HepG2 (cell line): ENCODE measurements around the gene TMA7B. TPM values are rescaled to one million over a fixed set of nuclear protein-coding genes. Genes with fewer than 3 reads are reported as not detected.

Experiments
- ATAC-seq: fragments of 200-7000 bp; cut with Tn5 transposase; 3 replicates; pipeline ENCODE4 v1.9.1; 2020; ENCODE audit warnings: mild to moderate bottlenecking, moderate library complexity
- BruUV-seq: library from RNA; stranded (reverse); fragments of 400-500 nt; replicated peaks from 2 replicates; lab custom pipeline; 2021; lab: Mats Ljungman, UMichigan
- CTCF ChIA-PET: fragments of 300-600 bp; formaldehyde crosslinking; extraction: SDS; loops from one replicate; lab custom pipeline; 2021; ENCODE audit warnings: low total read pairs, inconsistent platforms, low intra/inter-chr PET ratio; lab: Yijun Ruan, JAX
- POLR2A ChIA-PET: fragments of 350-600 bp; sonication (Branson Sonifier 250); formaldehyde crosslinking; loops from one replicate; lab custom pipeline; 2020; ENCODE audit warnings: antibody characterized with exemption, inconsistent platforms; lab: Yijun Ruan, JAX
- DNase-seq: peaks from one replicate; pipeline ENCODE4 v3.0.0-alpha.2; 2015; ENCODE audit warnings: low spot score
- FAIRE-seq: peaks from 3 replicates; lab custom pipeline; 2011; peaks lifted over from hg19 to GRCh38; lab: Jason Lieb, UNC
- H2AFZ ChIP-seq: one replicate; pipeline ENCODE4 v1.6.1; 2011; ENCODE audit warnings: low read length, inconsistent platforms
- H3K27ac ChIP-seq: fragments of 300-600 bp; 3 replicates; pipeline ENCODE4 v1.8.0; 2011; ENCODE audit warnings: mixed run types, mild to moderate bottlenecking, mixed read lengths, low read length, inconsistent platforms; ENCODE audit not compliant: insufficient read depth; ENCODE audit errors: extremely low read length
- H3K27me3 ChIP-seq, 2 experiments: fragments of 200-600 bp in 1 of 2; 2 replicates in 1 of 2; 3 replicates in 1 of 2; pipeline versions ENCODE4 v1.6.0 to v1.8.0; 2011; ENCODE audit warnings: low read length in 2 of 2, mild to moderate bottlenecking in 2 of 2, moderate library complexity in 2 of 2, inconsistent platforms in 1 of 2; ENCODE audit not compliant: insufficient read depth in 2 of 2, control insufficient read depth in 1 of 2
- H3K36me3 ChIP-seq, 2 experiments: fragments of 200-600 bp in 1 of 2; replicated peaks in 1 of 2; 2 replicates in 1 of 2; 3 replicates in 1 of 2; pipeline versions ENCODE4 v1.5.1 to v1.8.0; 2011; ENCODE audit warnings: low read length in 2 of 2, inconsistent platforms in 1 of 2; ENCODE audit not compliant: insufficient read depth in 2 of 2, control insufficient read depth in 1 of 2
- H3K4me1 ChIP-seq: 2 replicates; pipeline ENCODE4 v1.5.1; 2012; ENCODE audit warnings: low read length, inconsistent platforms; ENCODE audit not compliant: insufficient read depth
- H3K4me2 ChIP-seq: 2 replicates; pipeline ENCODE4 v1.6.0; 2011; ENCODE audit warnings: low read depth, low read length, inconsistent platforms
- H3K4me3 ChIP-seq, 3 experiments: fragments of 200-600 bp in 1 of 3; sonication (generic), shearing (Covaris generic) in 1 of 3; replicated peaks in 1 of 3; 2 replicates each; pipeline ENCODE4 v1.5.1; 2011 to 2016; ENCODE audit warnings: low read length in 3 of 3, inconsistent platforms in 2 of 3, low read depth in 2 of 3, mild to moderate bottlenecking in 2 of 3, control low read depth in 1 of 3, mixed read lengths in 1 of 3; ENCODE audit not compliant: insufficient read depth in 1 of 3
- H3K79me2 ChIP-seq: one replicate; pipeline ENCODE4 v1.6.1; 2011; ENCODE audit warnings: low read length, inconsistent platforms; ENCODE audit not compliant: insufficient read depth
- H3K9ac ChIP-seq: 2 replicates; pipeline ENCODE4 v1.6.0; 2011; ENCODE audit warnings: mild to moderate bottlenecking, low read depth, low read length, inconsistent platforms; ENCODE audit not compliant: insufficient read depth
- H3K9me3 ChIP-seq: 2 replicates; pipeline ENCODE4 v1.5.1; 2012; ENCODE audit warnings: mild to moderate bottlenecking, low read length
- H4K20me1 ChIP-seq: 2 replicates; pipeline ENCODE4 v1.6.0; 2011; ENCODE audit warnings: inconsistent platforms, mild to moderate bottlenecking, low read length, moderate library complexity; ENCODE audit not compliant: insufficient read depth
- CREM ChIP-seq, 2 experiments: sonication (generic) in 1 of 2; formaldehyde crosslinking in 1 of 2; IDR thresholded peaks; 2 replicates each; pipeline versions ENCODE4 v1.4.0 to v1.6.1; 2016 to 2020; ENCODE audit warnings: antibody characterized with exemption in 1 of 2, mild to moderate bottlenecking in 1 of 2, missing genetic modification reagents in 1 of 2
- ETV6 ChIP-seq: sonication (generic); formaldehyde crosslinking; conservative IDR thresholded peaks from 2 replicates; pipeline ENCODE4 v1.4.0; 2020; ENCODE audit warnings: missing genetic modification reagents
- MBD4 ChIP-seq: IDR thresholded peaks from 2 replicates; pipeline ENCODE4 v1.6.1; 2012; ENCODE audit warnings: low read length, inconsistent platforms, borderline replicate concordance
- NBN ChIP-seq: fragments of 450-650 bp; conservative IDR thresholded peaks from 2 replicates; pipeline ENCODE4 v1.6.1; 2017
- NR3C1 ChIP-seq: sonication (generic); formaldehyde crosslinking; IDR thresholded peaks from 2 replicates; pipeline ENCODE4 v1.4.0; 2020; ENCODE audit warnings: missing genetic modification reagents
- SPEN ChIP-seq: sonication (generic); formaldehyde crosslinking; IDR thresholded peaks from 2 replicates; pipeline ENCODE4 v1.5.1; 2020; ENCODE audit warnings: low read depth, mild to moderate bottlenecking, missing genetic modification reagents
- ZNF891 ChIP-seq: sonication (generic); formaldehyde crosslinking; IDR thresholded peaks from 2 replicates; pipeline ENCODE4 v1.5.0; 2020; ENCODE audit warnings: mild to moderate bottlenecking, missing genetic modification reagents
- WGBS: methylation state at CpG from one replicate; pipeline ENCODE4 v1.1.6; 2017; ENCODE audit warnings: low lambda C conversion rate; 5-methylcytosine and 5-hydroxymethylcytosine counted together
- in situ Hi-C: cut with HindIII; loops from 2 replicates; pipeline ENCODE4 v1.10.0; 2017; ENCODE audit warnings: low pct_unique_long_range_greater_than_20kb; ENCODE audit not compliant: extremely low pct_ligation_motif_present
- intact Hi-C: fragments of 100-400 bp; cut with micrococcal nuclease; formaldehyde crosslinking; loops from one replicate; pipeline ENCODE4 v1.10.0; 2022; ENCODE audit not compliant: unreplicated experiment
- polyA plus RNA-seq, 8 experiments: library from polyadenylated mRNA; depleted of rRNA in 3 of 8; stranded (reverse) in 7 of 8; unstranded in 1 of 8; fragments of >200 nt; fragmentation: Illumina TruSeq in 4 of 8; extraction: Trizol in 4 of 8; gene quantifications; 2 replicates each; pipeline versions ENCODE4 v1.2.1 to v1.2.3, GENCODE V29; 2011 to 2016; ENCODE audit warnings: low read depth in 4 of 8, missing spikeins in 1 of 8, mixed read lengths in 1 of 8; ENCODE audit not compliant: insufficient read depth in 1 of 8
- total RNA-seq, 5 experiments: library from RNA; depleted of rRNA; stranded (reverse); fragments of >200 nt; fragmentation: Illumina TruSeq; extraction: Trizol; gene quantifications; 2 replicates each; pipeline ENCODE4 v1.2.3, GENCODE V29; 2016; ENCODE audit warnings: low read depth in 1 of 5
- TF ChIP-seq, protein P1 (sequence below): IDR thresholded peaks from 2 replicates; pipeline ENCODE4 v1.6.1; 2016
- TF ChIP-seq, protein P2 (sequence below): sonication (generic); formaldehyde crosslinking; IDR thresholded peaks from 2 replicates; pipeline ENCODE4 v1.9.0; 2022; ENCODE audit warnings: missing genetic modification reagents, mild to moderate bottlenecking, borderline replicate concordance
- TF ChIP-seq, protein P3 (sequence below): sonication (generic); formaldehyde crosslinking; IDR thresholded peaks from 2 replicates; pipeline ENCODE4 v1.8.1; 2022; ENCODE audit warnings: mild to moderate bottlenecking, missing genetic modification reagents
- TF ChIP-seq, protein P4 (sequence below): sonication (generic); formaldehyde crosslinking; IDR thresholded peaks from 2 replicates; pipeline ENCODE4 v1.9.0; 2021; ENCODE audit warnings: missing genetic modification reagents, borderline replicate concordance
- TF ChIP-seq, protein P5 (sequence below): sonication (generic); formaldehyde crosslinking; IDR thresholded peaks from 2 replicates; pipeline ENCODE4 v1.4.0; 2020; ENCODE audit warnings: missing genetic modification reagents
- TF ChIP-seq, protein P6 (sequence below): sonication (generic); formaldehyde crosslinking; IDR thresholded peaks from 2 replicates; pipeline ENCODE4 v1.4.0; 2020; ENCODE audit warnings: missing genetic modification reagents, borderline replicate concordance

TMA7B gene
- total and polyA plus RNA-seq, 2 of the 13 experiments (the other 11 are each of a cell fraction or from before 2014, with no cell fraction given): not detected

DNA sequence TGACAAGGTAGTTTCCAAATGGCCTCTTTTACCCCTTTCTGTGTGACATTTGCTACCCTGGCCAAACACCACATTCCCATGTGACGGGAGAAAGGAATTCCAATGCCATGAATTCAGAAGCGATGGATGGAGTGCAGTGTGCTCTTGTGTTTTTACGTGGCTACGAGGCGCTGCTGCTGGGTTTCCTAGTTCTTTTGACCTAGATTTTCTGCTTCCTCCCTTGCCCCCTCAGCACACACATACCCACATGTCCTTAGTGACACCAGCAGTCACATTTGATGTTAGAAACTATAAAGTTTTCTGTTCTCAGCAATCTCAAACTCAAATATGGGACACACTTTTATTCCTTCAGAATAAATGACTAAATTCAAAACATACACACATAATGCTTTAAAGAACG is 7.8 kb upstream of the TMA7B start:
- H3K27me3 ChIP-seq: peaks cover 0 to 4% of the 10 kb centered on the region in 2 experiments; a peak in 2 of 5 replicates
- H2AFZ ChIP-seq: no peak overlapping the region
- no peaks in the 10 kb centered on the region for H3K36me3 ChIP-seq
- intact Hi-C loops (no loop called here), in situ Hi-C loops (no loop called here)
- peaks cover 16% of the 10 kb centered on the region for H3K4me1 ChIP-seq
- CTCF ChIA-PET: no interaction called here
- H3K9ac ChIP-seq: no peak overlapping the region
- POLR2A ChIA-PET: no interaction called here
- no peaks in the 10 kb centered on the region for H3K9me3 ChIP-seq
- no peaks in the 10 kb centered on the region for H3K79me2 ChIP-seq
- H4K20me1 ChIP-seq: no peaks in the 10 kb centered on the region
- WGBS: 65% methylated on average over 6 of the region's 6 CpGs
- ATAC-seq: no peak
- H3K4me3 ChIP-seq: no peak overlapping the region
- DNase-seq: no peak
- FAIRE-seq: no peak
- no peak overlapping the region for H3K27ac ChIP-seq
- no peak overlapping the region for H3K4me2 ChIP-seq
- no TSS peak for BruUV-seq
- TF ChIP-seq NBN (no peak), ETV6 (CRISPR knock-in tag) (no peak), NR3C1 (CRISPR knock-in tag) (no peak), ZNF891 (CRISPR knock-in tag) (no peak), SPEN (CRISPR knock-in tag) (no peak), CREM (IDR thresholded peaks at IDR 0.05) (no peak), CREM (CRISPR knock-in tag; IDR thresholded peaks at IDR 0.05) (no peak), MBD4 (no peak)
- TF ChIP-seq, protein P1, sequence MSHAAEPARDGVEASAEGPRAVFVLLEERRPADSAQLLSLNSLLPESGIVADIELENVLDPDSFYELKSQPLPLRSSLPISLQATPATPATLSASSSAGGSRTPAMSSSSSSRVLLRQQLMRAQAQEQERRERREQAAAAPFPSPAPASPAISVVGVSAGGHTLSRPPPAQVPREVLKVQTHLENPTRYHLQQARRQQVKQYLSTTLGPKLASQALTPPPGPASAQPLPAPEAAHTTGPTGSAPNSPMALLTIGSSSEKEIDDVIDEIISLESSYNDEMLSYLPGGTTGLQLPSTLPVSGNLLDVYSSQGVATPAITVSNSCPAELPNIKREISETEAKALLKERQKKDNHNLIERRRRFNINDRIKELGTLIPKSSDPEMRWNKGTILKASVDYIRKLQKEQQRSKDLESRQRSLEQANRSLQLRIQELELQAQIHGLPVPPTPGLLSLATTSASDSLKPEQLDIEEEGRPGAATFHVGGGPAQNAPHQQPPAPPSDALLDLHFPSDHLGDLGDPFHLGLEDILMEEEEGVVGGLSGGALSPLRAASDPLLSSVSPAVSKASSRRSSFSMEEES (CRISPR knock-in tag): no peak
- TF ChIP-seq, protein P2, sequence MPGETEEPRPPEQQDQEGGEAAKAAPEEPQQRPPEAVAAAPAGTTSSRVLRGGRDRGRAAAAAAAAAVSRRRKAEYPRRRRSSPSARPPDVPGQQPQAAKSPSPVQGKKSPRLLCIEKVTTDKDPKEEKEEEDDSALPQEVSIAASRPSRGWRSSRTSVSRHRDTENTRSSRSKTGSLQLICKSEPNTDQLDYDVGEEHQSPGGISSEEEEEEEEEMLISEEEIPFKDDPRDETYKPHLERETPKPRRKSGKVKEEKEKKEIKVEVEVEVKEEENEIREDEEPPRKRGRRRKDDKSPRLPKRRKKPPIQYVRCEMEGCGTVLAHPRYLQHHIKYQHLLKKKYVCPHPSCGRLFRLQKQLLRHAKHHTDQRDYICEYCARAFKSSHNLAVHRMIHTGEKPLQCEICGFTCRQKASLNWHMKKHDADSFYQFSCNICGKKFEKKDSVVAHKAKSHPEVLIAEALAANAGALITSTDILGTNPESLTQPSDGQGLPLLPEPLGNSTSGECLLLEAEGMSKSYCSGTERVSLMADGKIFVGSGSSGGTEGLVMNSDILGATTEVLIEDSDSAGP: no peak
- TF ChIP-seq, protein P3, sequence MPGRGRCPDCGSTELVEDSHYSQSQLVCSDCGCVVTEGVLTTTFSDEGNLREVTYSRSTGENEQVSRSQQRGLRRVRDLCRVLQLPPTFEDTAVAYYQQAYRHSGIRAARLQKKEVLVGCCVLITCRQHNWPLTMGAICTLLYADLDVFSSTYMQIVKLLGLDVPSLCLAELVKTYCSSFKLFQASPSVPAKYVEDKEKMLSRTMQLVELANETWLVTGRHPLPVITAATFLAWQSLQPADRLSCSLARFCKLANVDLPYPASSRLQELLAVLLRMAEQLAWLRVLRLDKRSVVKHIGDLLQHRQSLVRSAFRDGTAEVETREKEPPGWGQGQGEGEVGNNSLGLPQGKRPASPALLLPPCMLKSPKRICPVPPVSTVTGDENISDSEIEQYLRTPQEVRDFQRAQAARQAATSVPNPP (CRISPR knock-in tag): no peak
- TF ChIP-seq, protein P4, sequence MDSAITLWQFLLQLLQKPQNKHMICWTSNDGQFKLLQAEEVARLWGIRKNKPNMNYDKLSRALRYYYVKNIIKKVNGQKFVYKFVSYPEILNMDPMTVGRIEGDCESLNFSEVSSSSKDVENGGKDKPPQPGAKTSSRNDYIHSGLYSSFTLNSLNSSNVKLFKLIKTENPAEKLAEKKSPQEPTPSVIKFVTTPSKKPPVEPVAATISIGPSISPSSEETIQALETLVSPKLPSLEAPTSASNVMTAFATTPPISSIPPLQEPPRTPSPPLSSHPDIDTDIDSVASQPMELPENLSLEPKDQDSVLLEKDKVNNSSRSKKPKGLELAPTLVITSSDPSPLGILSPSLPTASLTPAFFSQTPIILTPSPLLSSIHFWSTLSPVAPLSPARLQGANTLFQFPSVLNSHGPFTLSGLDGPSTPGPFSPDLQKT: no peak
- TF ChIP-seq, protein P5, sequence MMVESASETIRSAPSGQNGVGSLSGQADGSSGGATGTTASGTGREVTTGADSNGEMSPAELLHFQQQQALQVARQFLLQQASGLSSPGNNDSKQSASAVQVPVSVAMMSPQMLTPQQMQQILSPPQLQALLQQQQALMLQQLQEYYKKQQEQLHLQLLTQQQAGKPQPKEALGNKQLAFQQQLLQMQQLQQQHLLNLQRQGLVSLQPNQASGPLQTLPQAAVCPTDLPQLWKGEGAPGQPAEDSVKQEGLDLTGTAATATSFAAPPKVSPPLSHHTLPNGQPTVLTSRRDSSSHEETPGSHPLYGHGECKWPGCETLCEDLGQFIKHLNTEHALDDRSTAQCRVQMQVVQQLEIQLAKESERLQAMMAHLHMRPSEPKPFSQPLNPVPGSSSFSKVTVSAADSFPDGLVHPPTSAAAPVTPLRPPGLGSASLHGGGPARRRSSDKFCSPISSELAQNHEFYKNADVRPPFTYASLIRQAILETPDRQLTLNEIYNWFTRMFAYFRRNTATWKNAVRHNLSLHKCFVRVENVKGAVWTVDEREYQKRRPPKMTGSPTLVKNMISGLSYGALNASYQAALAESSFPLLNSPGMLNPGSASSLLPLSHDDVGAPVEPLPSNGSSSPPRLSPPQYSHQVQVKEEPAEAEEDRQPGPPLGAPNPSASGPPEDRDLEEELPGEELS: no peak
- TF ChIP-seq, protein P6, sequence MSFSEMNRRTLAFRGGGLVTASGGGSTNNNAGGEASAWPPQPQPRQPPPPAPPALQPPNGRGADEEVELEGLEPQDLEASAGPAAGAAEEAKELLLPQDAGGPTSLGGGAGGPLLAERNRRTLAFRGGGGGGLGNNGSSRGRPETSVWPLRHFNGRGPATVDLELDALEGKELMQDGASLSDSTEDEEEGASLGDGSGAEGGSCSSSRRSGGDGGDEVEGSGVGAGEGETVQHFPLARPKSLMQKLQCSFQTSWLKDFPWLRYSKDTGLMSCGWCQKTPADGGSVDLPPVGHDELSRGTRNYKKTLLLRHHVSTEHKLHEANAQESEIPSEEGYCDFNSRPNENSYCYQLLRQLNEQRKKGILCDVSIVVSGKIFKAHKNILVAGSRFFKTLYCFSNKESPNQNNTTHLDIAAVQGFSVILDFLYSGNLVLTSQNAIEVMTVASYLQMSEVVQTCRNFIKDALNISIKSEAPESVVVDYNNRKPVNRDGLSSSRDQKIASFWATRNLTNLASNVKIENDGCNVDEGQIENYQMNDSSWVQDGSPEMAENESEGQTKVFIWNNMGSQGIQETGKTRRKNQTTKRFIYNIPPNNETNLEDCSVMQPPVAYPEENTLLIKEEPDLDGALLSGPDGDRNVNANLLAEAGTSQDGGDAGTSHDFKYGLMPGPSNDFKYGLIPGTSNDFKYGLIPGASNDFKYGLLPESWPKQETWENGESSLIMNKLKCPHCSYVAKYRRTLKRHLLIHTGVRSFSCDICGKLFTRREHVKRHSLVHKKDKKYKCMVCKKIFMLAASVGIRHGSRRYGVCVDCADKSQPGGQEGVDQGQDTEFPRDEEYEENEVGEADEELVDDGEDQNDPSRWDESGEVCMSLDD: no peak
